GM13977 (cell line): ENCODE results near the gene CXCL5.
"Not testable (repeated sequence)": the region's sequence is repeated elsewhere in the genome, so short reads cannot be mapped to it uniquely, and the experiment has no call there.

Source experiments
- DNase-seq: peaks from one replicate; pipeline ENCODE4 v3.0.0; 2012; ENCODE audit warnings: low spot score
- CTCF ChIP-seq: IDR thresholded peaks from 2 replicates; pipeline ENCODE4 v1.5.1; 2012; ENCODE audit warnings: mild to moderate bottlenecking, control low read depth; ENCODE audit not compliant: insufficient read depth; ENCODE audit errors: extremely low read depth, missing control alignments
- in situ Hi-C: fragments of 300-500 bp; cut with MboI; formaldehyde crosslinking; loops from one replicate; pipeline ENCODE4 v1.12.0; 2022; ENCODE audit warnings: low sequenced_read_pairs, low pct_unique_long_range_greater_than_20kb, mixed read lengths, inconsistent platforms; ENCODE audit not compliant: unreplicated experiment

Gene CXCL5

GRCh38 chr4:73967866-73968265 is 30.6 kb downstream of the CXCL5 start:
- in situ Hi-C loops, result no loop called here
- TF ChIP-seq CTCF, result no peak
- DNase-seq, result no peak

- no peak for DNase-seq
- in situ Hi-C loops, result no loop called here
- TF ChIP-seq CTCF, result no peak
Measured at GRCh38 chr4:73964862-73965611, 33.4 kb downstream of the CXCL5 start.

GRCh38 chr4:73962724-73963123 is 35.8 kb downstream of the CXCL5 start:
- no peak for DNase-seq
- in situ Hi-C loops, result no loop called here
- TF ChIP-seq CTCF, result no peak

- in situ Hi-C loops, DNase-seq: not testable (repeated sequence)
Measured at GRCh38 chr4:73959041-73959440, 39.4 kb downstream of the CXCL5 start.

GRCh38 chr4:73952352-73952751 is 46.1 kb downstream of the CXCL5 start:
- no peak for DNase-seq
- no peak for TF ChIP-seq CTCF
- in situ Hi-C loops, result no loop called here

- in situ Hi-C loops, result not testable (repeated sequence)
Measured at GRCh38 chr4:73950376-73950920, 48.0 kb downstream of the CXCL5 start.

GRCh38 chr4:73948990-73949706 is 49.3 kb downstream of the CXCL5 start:
- no peak for DNase-seq

More at GRCh38 chr4:73950376-73950920, 48.0 kb downstream of the CXCL5 start:
- not testable (repeated sequence) for DNase-seq

More at GRCh38 chr4:73948990-73949706, 49.3 kb downstream of the CXCL5 start:
- in situ Hi-C loops, result no loop called here
- no peak for TF ChIP-seq CTCF
